HG02759 (cell line): ENCODE results near the gene DENND4A.

Source experiments
- ATAC-seq: cut with Tn5 transposase; IDR thresholded peaks from one replicate; pipeline ENCODE4 v1.9.1; 2021; ENCODE audit warnings: mild to moderate bottlenecking, moderate library complexity; ENCODE audit not compliant: unreplicated experiment

Gene DENND4A

GRCh38 chr15:65792138-65792987 lies at the start of gene DENND4A:
TSS of gene DENND4A (minus strand) at chr15:65792293. CDS start at chr15:65756450, 35,843 bp downstream.
- peak; percentile 82 for ATAC-seq

- no peak for ATAC-seq
Observed at GRCh38 chr15:65841121-65841930, 49.2 kb upstream of the DENND4A start.

GRCh38 chr15:65839985-65840384 lies 47.9 kb upstream of the DENND4A start:
- no peak for ATAC-seq

- no peak for ATAC-seq
Observed at GRCh38 chr15:65839354-65839901, 47.3 kb upstream of the DENND4A start.

- no peak for ATAC-seq
Observed at GRCh38 chr15:65837301-65838294, 45.5 kb upstream of the DENND4A start.

GRCh38 chr15:65836665-65837064 lies 44.6 kb upstream of the DENND4A start:
- ATAC-seq = no peak

- no peak for ATAC-seq
Observed at GRCh38 chr15:65835447-65835846, 43.4 kb upstream of the DENND4A start.

GRCh38 chr15:65834603-65835282 lies 42.6 kb upstream of the DENND4A start:
- no peak for ATAC-seq

GRCh38 chr15:65833501-65834205 lies 41.6 kb upstream of the DENND4A start:
- no peak for ATAC-seq

GRCh38 chr15:65832549-65833364 lies 40.7 kb upstream of the DENND4A start:
- peak; percentile 40 for ATAC-seq

- no peak for ATAC-seq
Observed at GRCh38 chr15:65829130-65829764, 37.2 kb upstream of the DENND4A start.

GRCh38 chr15:65828585-65828984 lies 36.5 kb upstream of the DENND4A start:
- no peak for ATAC-seq

GRCh38 chr15:65827065-65827464 lies 35.0 kb upstream of the DENND4A start:
- no peak for ATAC-seq

- no peak for ATAC-seq
Observed at GRCh38 chr15:65824941-65825544, 33.0 kb upstream of the DENND4A start.

- ATAC-seq = no peak
Observed at GRCh38 chr15:65824031-65824743, 32.1 kb upstream of the DENND4A start.

- ATAC-seq = no peak
Observed at GRCh38 chr15:65822316-65822715, 30.2 kb upstream of the DENND4A start.

- ATAC-seq = no peak
Observed at GRCh38 chr15:65821070-65821469, 29.0 kb upstream of the DENND4A start.
